Osteocyte (in vitro differentiated cells): ENCODE data around the gene MIA. TPM values are rescaled to one million over a fixed set of nuclear protein-coding genes. Genes with fewer than 3 reads are reported as not detected.
"Not testable (repeated sequence)": the region's sequence is repeated elsewhere in the genome, so short reads cannot be mapped to it uniquely, and the experiment has no call there.

Experiments used
- DNase-seq: peaks from one replicate; pipeline ENCODE4 v3.0.0; 2021; ENCODE audit warnings: mixed read lengths; ENCODE audit not compliant: unreplicated experiment; ENCODE audit errors: extremely low spot score
- H3K27ac Mint-ChIP-seq: one replicate; pipeline ENCODE4 v1.8.0; 2021; ENCODE audit warnings: mild to moderate bottlenecking, mixed read lengths; ENCODE audit not compliant: unreplicated experiment
- H3K27me3 Mint-ChIP-seq: one replicate; pipeline ENCODE4 v1.8.0; 2021; ENCODE audit warnings: mixed read lengths; ENCODE audit not compliant: unreplicated experiment
- H3K36me3 Mint-ChIP-seq: one replicate; pipeline ENCODE4 v1.8.0; 2021; ENCODE audit warnings: mixed read lengths; ENCODE audit not compliant: unreplicated experiment
- H3K4me1 Mint-ChIP-seq: one replicate; pipeline ENCODE4 v1.8.0; 2021; ENCODE audit warnings: mixed read lengths; ENCODE audit not compliant: unreplicated experiment
- H3K4me3 Mint-ChIP-seq: one replicate; pipeline ENCODE4 v1.8.0; 2021; ENCODE audit warnings: mild to moderate bottlenecking, moderate library complexity, mixed read lengths; ENCODE audit not compliant: unreplicated experiment
- H3K9me3 Mint-ChIP-seq: one replicate; pipeline ENCODE4 v1.8.0; 2021; ENCODE audit warnings: mixed read lengths; ENCODE audit not compliant: unreplicated experiment
- total RNA-seq: library from RNA; stranded (reverse); gene quantifications from 2 replicates; pipeline ENCODE4 v1.2.1, GENCODE V29; 2021

Gene MIA
- total RNA-seq, 1 donor from 2014 or later = not detected

GRCh38 chr19:40824916-40825315, 49.6 kb downstream of the MIA start:
- H3K36me3 Mint-ChIP-seq = peaks cover 14% of the 10 kb centered on the region
- not testable (repeated sequence) for DNase-seq, H3K27me3 Mint-ChIP-seq, H3K4me3 Mint-ChIP-seq, H3K4me1 Mint-ChIP-seq, H3K9me3 Mint-ChIP-seq, H3K27ac Mint-ChIP-seq

- H3K36me3 Mint-ChIP-seq = peaks cover 14% of the 10 kb centered on the region
- H3K27ac Mint-ChIP-seq, H3K4me1 Mint-ChIP-seq, DNase-seq, H3K9me3 Mint-ChIP-seq, H3K4me3 Mint-ChIP-seq, H3K27me3 Mint-ChIP-seq: not testable (repeated sequence)
Observed at GRCh38 chr19:40825460-40826095, 50.3 kb downstream of the MIA start.

DNA sequence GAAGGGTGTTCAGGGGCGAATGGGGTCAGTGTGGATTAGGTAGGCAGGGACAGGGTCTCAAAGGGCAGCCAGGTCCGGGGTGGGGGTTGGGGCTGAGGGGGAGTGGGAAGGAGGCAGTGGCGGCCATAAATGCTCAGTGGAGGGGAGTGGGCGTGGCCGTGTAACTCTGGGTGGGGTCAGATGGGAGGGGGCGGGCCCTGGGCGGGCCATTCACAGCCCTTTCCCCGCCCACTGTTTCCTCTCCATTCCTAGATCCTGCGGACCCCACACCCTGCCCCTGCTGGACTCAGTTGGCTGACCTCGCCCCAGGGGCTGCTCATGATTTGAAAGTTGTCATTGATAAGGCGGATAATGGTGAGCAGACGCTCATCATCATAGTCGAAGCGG, 51.0 kb downstream of the MIA start:
- not testable (repeated sequence) for H3K4me3 Mint-ChIP-seq, H3K27ac Mint-ChIP-seq, H3K9me3 Mint-ChIP-seq, DNase-seq, H3K27me3 Mint-ChIP-seq, H3K4me1 Mint-ChIP-seq
- H3K36me3 Mint-ChIP-seq = peaks cover 14% of the 10 kb centered on the region

GRCh38 chr19:40826699-40827385, 51.5 kb downstream of the MIA start:
- H3K9me3 Mint-ChIP-seq, H3K27me3 Mint-ChIP-seq, DNase-seq, H3K27ac Mint-ChIP-seq, H3K4me3 Mint-ChIP-seq: not testable (repeated sequence)
- Mint-ChIP-seq H3K4me1 (peaks cover 13% of the 10 kb centered on the region), H3K36me3 (peaks cover 14% of the 10 kb centered on the region)

Other genes with a start within 250 kb of the MIA start
- gene SHKBP1, start 198.6 kb upstream of the MIA start, total RNA-seq = 53.3 and 53.8 TPM in 2 replicates
- 85.9 and 93.6 TPM in 2 replicates for gene LTBP4, start 174.2 kb upstream of the MIA start, total RNA-seq
- gene NUMBL, start 84.9 kb upstream of the MIA start, total RNA-seq = 63.2 and 67.1 TPM in 2 replicates
- gene COQ8B, start 58.6 kb upstream of the MIA start, total RNA-seq = 33.8 and 42.0 TPM in 2 replicates
- 10.9 and 12.0 TPM in 2 replicates for gene ITPKC, start 58.4 kb upstream of the MIA start, total RNA-seq
- gene ACTMAP, start 25.0 kb upstream of the MIA start, total RNA-seq = 14.6 and 17.0 TPM in 2 replicates
- gene SNRPA, start 24.3 kb upstream of the MIA start, total RNA-seq = 48.0 and 53.2 TPM in 2 replicates
- gene RAB4B, start 2.7 kb downstream of the MIA start, total RNA-seq = 19.7 and 20.4 TPM in 2 replicates
- gene EGLN2, start 23.7 kb downstream of the MIA start, total RNA-seq = 94.3 and 104 TPM in 2 replicates
- not detected in 2 replicates for gene CYP2A6, start 74.9 kb downstream of the MIA start, total RNA-seq
- gene CYP2A7, start 106.7 kb downstream of the MIA start, total RNA-seq = not detected in 2 replicates
- gene CYP2B6, start 215.8 kb downstream of the MIA start, total RNA-seq = not detected in 2 replicates